ENCODE data around the gene PHOSPHO1. TPM values are rescaled to one million over a fixed set of nuclear protein-coding genes. Genes with fewer than 3 reads are reported as not detected.

PHOSPHO1 gene
- total RNA-seq, 1 experiment from 2014 or later = 98.3 TPM

DNA sequence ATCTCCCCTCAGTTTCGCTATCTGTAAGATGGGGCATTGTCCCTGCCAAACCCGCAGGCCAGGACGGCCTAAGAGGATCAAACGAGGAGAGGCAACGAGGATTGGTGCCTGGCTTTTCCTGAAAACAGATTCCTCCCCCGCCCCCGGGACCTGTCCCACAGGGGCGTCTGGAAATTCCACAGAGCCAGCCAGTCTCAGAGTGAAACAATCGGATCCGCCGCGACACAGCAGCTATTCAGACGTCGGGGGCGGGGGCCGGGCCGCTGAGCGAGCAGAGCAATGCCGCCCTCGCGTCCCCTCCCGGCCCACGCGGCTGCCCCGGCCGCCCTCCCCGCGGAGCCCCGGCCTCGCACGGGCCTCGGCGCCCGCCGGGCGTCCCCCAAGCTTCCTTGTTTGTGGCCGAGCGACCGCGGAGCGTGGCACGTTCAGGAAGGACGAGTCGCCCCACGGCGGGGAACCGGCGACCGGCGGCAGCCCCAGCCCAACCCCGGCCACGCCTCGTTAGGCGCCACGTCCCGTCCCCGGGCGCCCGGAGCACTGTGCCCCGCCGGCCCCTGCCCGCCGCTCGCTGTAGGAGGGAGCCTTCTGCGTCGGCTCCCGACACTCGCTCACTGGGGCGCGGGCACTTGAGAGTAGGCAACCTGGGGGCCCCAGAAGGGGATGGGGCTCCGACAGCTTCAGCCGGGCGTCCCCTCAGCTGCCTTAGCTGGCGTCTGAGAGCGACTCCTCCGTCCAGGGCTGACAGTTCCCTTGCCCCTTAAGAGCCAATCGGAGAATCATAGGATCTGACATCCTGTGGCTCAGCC is 29.6 kb upstream of the PHOSPHO1 start:
- ChIA-PET POLR2A (ENCODE audit: low non-redundant PET) (interaction anchor here (0.5 kb wide), 2 partner anchors 97 to 137 kb away, joined by 6 to 7 read pairs; no protein-coding TSS in a partner anchor), CTCF (no interaction called here)
- intact Hi-C loops (cut with micrococcal nuclease; ENCODE audit: unreplicated experiment) = no loop called here
- H3K4me3 ChIP-seq (ENCODE audit: low read depth, low read length, poor library complexity, severe bottlenecking) = peak overlapping the region; percentile 50
- DNase-seq (ENCODE audit: low spot score) = peak; percentile 78
- H3K36me3 ChIP-seq (ENCODE audit: insufficient read depth, low read length, poor library complexity, severe bottlenecking) = no peaks in the 10 kb centered on the region
- H3K4me1 ChIP-seq (ENCODE audit: insufficient read depth, low read length, poor library complexity, severe bottlenecking) = no peaks in the 10 kb centered on the region
- H3K9me3 ChIP-seq (ENCODE audit: low read depth, low read length, poor library complexity, severe bottlenecking) = no peaks in the 10 kb centered on the region
- no peaks in the 10 kb centered on the region for H3K27me3 ChIP-seq (replicated peaks; ENCODE audit: insufficient read depth, low read depth, low read length, poor library complexity)
- BruUV-seq (replicated peaks) = no TSS peak
- peak overlapping the region; percentile 68 for H3K27ac ChIP-seq (ENCODE audit: low read depth, low read length, poor library complexity, severe bottlenecking)
- TF ChIP-seq, protein P1, sequence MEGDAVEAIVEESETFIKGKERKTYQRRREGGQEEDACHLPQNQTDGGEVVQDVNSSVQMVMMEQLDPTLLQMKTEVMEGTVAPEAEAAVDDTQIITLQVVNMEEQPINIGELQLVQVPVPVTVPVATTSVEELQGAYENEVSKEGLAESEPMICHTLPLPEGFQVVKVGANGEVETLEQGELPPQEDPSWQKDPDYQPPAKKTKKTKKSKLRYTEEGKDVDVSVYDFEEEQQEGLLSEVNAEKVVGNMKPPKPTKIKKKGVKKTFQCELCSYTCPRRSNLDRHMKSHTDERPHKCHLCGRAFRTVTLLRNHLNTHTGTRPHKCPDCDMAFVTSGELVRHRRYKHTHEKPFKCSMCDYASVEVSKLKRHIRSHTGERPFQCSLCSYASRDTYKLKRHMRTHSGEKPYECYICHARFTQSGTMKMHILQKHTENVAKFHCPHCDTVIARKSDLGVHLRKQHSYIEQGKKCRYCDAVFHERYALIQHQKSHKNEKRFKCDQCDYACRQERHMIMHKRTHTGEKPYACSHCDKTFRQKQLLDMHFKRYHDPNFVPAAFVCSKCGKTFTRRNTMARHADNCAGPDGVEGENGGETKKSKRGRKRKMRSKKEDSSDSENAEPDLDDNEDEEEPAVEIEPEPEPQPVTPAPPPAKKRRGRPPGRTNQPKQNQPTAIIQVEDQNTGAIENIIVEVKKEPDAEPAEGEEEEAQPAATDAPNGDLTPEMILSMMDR (conservative IDR thresholded peaks at IDR 0.05; ENCODE audit: low read depth, low read length) = no peak
- no peak for TF ChIP-seq EZH2 (IDR thresholded peaks at IDR 0.05; ENCODE audit: borderline replicate concordance, low read depth, low read length, poor library complexity, severe bottlenecking)

GRCh38 chr17:49259663-49260010 is 29.1 kb upstream of the PHOSPHO1 start:
- Histone ChIP-seq H3K4me3 (ENCODE audit: low read depth, low read length, poor library complexity, severe bottlenecking) (peak overlapping the region; percentile 50), H3K27ac (ENCODE audit: low read depth, low read length, poor library complexity, severe bottlenecking) (peak overlapping the region; percentile 68), H3K4me1 (ENCODE audit: insufficient read depth, low read length, poor library complexity, severe bottlenecking) (no peaks in the 10 kb centered on the region), H3K9me3 (ENCODE audit: low read depth, low read length, poor library complexity, severe bottlenecking) (no peaks in the 10 kb centered on the region), H3K27me3 (replicated peaks; ENCODE audit: insufficient read depth, low read depth, low read length, poor library complexity) (no peaks in the 10 kb centered on the region), H3K36me3 (ENCODE audit: insufficient read depth, low read length, poor library complexity, severe bottlenecking) (no peaks in the 10 kb centered on the region)
- TF ChIP-seq EZH2 (IDR thresholded peaks at IDR 0.05; ENCODE audit: borderline replicate concordance, low read depth, low read length, poor library complexity, severe bottlenecking) = no peak
- TF ChIP-seq, protein P1 (conservative IDR thresholded peaks at IDR 0.05; ENCODE audit: low read depth, low read length) = no peak
- intact Hi-C loops (cut with micrococcal nuclease; ENCODE audit: unreplicated experiment) = no loop called here
- no TSS peak for BruUV-seq (replicated peaks)
- POLR2A ChIA-PET (ENCODE audit: low non-redundant PET) = interaction anchor here (0.5 kb wide), 2 partner anchors 97 to 138 kb away, joined by 6 to 7 read pairs; no protein-coding TSS in a partner anchor
- CTCF ChIA-PET = no interaction called here
- DNase-seq (ENCODE audit: low spot score) = no peak

DNA sequence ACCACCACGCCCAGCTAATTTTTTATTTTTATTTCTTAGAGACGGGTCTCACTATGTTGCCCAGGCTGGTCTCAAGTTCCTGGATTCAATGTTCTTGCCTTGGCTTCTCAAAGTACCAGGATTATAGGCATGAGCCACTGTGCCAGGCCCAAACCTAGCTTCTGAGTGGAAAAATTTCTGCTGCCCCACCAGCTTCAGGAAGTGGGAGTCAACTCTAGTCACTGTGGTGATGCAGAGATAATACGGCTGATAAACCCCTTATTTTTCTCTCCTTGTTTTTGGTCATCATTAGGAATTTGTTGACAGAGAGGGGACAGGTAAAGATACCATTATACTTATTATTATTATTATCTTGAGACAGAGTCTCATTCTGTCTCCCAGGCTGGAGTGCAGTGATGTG is 27.8 kb upstream of the PHOSPHO1 start:
- POLR2A ChIA-PET (ENCODE audit: low non-redundant PET) = no interaction called here
- CTCF ChIA-PET = no interaction called here
- no peaks in the 10 kb centered on the region for H3K27me3 ChIP-seq (replicated peaks; ENCODE audit: insufficient read depth, low read depth, low read length, poor library complexity)
- no peak overlapping the region for H3K4me3 ChIP-seq (ENCODE audit: low read depth, low read length, poor library complexity, severe bottlenecking)
- intact Hi-C loops (cut with micrococcal nuclease; ENCODE audit: unreplicated experiment) = no loop called here
- DNase-seq (ENCODE audit: low spot score) = no peak
- TF ChIP-seq, protein P1 (conservative IDR thresholded peaks at IDR 0.05; ENCODE audit: low read depth, low read length) = no peak
- TF ChIP-seq EZH2 (IDR thresholded peaks at IDR 0.05; ENCODE audit: borderline replicate concordance, low read depth, low read length, poor library complexity, severe bottlenecking) = no peak
- no peaks in the 10 kb centered on the region for H3K9me3 ChIP-seq (ENCODE audit: low read depth, low read length, poor library complexity, severe bottlenecking)
- BruUV-seq (replicated peaks) = no TSS peak
- H3K4me1 ChIP-seq (ENCODE audit: insufficient read depth, low read length, poor library complexity, severe bottlenecking) = no peaks in the 10 kb centered on the region
- H3K27ac ChIP-seq (ENCODE audit: low read depth, low read length, poor library complexity, severe bottlenecking) = no peak overlapping the region
- no peaks in the 10 kb centered on the region for H3K36me3 ChIP-seq (ENCODE audit: insufficient read depth, low read length, poor library complexity, severe bottlenecking)

Measured in A673 (cell line).